NCI-H2081 treated with DMSO at 0.1 percent for 48 hours (cell line): Measurements from ENCODE around the gene SDCBP2.

ENCODE experiments used
- DNase-seq: peaks from one replicate; lab custom pipeline; 2025; lab: John Stamatoyannopoulos, UW

SDCBP2 gene

DNA sequence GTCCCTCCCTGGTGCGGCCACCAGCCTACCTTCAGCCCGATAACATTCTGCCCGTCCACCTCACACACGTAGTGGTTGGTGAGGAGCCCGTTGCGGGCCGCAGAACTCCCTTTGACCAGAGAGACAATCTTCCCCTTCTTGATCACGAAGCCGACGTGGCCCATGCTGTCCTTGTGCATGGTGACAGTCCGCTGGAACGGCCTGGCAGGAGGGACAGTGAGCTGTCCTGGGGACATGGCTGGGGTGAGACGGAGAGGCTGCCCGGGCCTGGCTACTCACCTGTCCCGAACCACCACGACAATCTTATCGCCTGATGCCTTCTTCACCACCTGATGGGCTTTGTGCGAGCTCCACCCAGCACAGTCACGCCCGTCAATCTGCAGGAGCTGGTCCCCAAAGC lies 16.6 kb downstream of the SDCBP2 start:
- no peak for DNase-seq

DNA sequence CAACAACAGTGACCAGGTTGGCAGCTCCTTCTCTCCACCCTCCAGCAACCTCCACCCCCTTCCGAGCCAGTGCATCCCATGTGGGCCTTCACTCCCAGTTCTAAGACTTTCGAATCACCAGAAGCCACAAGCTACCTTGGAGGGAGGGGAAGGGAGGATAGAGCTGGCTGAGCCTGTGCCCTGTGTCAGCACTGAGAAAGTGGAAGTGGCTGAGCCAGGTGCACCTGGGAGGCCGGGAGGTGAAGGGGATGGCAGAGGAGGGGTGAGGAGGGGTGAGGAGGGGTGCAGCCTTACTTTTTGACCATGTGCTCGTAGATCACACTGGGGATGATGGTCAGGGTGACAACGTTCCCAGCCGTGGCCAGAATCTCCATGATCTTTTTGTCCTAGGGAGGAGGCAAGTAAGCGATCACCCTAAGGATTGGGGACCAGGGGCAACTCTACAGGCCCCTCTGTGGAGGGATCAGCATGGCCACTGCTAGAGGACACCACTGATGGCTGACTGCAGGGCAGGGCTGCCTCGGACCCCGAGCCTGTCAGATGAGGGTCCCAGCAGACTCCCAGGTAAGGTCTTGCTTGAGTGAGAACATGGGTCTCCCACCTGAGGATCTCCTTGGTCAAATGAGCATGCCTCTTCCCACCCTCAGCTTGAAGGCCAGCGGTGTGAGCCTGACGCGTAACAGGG lies 18.3 kb downstream of the SDCBP2 start:
- DNase-seq, result no peak

DNA sequence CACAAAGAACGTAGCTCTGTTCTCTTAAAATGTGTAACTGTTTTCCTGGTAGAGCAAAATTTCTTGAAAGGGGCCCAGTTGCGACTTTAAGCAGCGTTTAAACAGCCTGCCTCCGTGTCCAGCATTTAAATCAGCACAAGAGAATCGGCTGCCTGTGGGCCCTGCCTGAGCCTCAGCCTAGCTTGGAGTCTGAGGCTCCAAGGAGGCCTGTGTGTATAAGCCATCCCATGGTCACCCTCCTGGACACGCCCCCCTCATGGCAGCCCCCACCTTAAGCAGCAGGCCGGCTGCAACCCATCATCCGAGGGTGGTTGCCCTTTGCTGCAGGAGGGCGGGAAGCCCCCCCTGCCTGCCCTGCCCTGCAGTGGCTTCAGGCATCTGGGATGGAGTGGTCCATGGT lies 18.9 kb downstream of the SDCBP2 start:
- DNase-seq, result no peak

DNA sequence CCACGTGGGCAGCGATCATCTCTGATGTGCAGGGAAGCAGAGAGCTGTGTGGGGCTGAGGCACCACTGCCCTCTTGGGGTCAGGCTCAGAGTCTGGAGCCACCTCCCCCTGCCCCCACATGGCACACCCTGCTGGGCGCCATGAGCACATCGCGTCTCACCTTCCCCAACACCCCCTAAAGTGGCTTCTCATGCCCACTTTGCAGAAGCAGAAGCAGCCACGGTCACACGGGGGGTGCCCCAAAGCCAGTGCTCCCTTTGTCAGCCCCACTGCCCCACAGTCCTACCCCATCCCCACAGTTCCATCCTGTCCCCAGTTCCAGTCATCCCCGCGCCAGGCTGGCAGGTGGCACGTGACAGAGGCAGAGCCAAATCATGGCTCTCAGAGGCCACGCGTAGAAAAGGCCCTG lies 19.5 kb downstream of the SDCBP2 start:
- DNase-seq, result no peak

DNA sequence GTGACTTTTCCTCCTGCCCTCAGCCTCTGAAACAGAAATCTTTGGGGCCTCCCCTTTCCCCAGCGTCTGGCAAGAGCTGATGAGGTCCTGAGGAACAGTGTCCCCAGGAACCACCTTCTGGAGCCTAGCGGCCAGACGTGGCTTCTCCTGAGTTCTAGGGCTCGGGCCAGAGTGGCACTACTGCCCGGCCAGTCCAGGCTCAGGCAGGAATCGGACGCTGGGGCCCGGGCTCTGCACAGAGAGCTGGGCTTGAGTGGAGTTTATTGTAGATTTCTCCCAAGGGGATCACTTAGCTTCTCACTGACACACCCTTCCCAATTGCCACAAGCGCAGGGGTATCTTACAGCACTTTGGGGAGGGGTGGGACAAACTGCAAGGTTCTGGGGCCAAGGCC lies 20.2 kb downstream of the SDCBP2 start:
- DNase-seq, result no peak

DNA sequence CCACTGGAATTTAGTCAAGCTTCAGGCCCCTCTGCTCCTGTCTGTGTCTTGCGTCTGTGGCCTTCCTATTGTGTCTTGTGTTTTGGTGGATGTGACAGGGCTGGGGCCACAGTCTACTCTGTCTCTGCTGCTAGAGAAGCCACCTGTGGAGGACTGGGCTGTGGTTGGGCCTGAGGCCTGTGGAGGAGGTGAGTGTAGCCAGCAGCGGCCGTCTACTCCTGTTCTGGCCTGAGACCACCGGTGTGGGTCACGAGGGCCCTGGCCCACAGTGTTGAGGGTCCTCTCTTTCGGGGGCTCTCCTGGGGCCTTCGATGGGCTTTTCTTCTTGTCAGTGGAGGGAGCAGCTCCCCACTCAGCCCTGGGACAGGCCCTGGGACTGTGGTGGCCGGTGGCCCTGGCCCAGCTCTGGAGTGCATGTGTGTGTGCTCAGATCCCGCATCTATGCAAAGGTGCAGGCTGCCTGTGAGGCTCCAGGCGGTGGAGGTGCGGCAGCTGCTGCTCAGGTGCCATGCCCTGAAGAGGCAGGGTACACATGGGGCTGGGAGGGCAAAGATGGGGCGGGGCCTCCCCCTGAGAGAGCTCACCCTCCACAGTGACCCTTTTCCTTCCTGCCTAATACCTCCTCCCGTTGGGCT lies 20.8 kb downstream of the SDCBP2 start:
- DNase-seq, result no peak

DNA sequence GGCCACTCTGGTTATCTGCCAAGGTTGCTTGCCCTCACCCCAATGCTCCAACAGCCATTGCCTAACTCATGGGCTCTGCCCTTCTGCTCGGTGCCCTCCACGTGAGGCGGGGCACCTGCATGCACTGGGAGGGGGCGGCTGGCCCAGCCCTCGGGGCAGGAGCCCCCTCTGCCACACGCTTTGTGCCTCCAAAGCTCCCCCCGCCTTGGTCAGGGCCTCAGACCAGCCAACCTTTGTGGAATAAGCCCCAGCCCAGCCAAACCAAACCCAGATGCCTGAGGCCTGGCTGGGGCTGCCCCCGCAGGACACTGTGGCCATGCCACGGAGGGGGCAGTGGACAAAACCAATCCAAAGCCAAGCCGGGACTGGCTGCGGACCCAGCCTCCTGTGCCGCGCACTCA lies 21.4 kb downstream of the SDCBP2 start:
- no peak for DNase-seq

DNA sequence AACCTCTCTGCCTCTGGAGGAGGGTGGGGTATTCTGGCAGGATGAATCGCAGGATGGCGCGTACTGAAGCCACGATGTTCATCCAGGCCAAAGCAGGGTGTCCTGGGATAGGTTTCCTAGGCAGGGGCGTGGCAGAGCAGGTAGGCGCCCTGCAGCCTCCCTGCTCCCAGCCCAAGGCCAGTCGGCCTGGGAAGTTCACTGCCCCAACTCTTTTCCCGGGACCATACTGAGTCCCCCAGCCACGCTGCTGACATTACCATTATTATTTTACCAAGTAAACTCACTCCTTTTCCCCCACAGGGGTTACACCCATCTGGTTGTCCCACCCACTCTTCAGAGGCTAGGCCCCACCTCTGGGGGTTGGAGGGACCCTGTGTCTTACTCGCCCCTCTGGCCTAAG lies 21.8 kb downstream of the SDCBP2 start:
- DNase-seq, result no peak

DNA sequence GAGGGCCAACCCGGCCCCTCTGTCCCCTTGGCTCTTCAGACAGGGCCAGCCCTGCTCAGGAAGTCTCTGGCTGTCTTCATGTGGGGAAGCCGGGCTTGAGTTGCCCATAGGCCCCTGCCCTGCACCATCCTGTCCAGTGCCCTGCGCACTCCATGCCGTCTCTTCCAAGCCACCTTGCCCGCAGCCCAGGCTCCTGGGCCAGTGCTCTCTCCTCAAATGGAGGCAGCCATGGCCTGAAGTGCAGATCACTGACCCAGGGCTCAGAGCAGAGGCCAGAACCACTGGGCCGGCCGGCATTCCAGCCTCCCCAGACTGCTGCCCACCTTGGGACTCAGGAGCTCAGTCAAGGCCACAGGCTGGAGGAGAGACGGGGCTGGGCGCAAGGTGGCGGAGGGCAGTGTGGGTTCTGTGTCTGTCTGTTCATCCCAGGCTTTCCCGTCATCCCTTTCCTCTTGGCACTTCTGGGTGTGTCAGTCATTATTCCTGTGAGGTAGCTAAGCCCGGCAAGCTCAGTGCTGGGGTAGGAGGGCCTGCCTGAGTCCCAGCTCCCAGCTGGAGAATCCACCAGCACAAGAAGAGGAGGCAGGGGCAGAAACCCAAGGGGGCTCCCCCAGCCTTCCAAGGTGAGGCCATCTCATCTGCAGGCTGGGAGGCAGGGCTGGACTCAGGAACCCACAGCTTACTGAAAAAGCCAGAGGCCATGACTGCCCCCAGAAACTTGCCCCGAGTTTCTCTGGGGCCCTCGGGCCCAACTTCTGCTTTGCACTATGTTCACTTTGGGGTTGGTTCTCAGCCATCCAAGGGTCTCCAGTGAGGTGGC lies 22.4 kb downstream of the SDCBP2 start:
- no peak for DNase-seq

DNA sequence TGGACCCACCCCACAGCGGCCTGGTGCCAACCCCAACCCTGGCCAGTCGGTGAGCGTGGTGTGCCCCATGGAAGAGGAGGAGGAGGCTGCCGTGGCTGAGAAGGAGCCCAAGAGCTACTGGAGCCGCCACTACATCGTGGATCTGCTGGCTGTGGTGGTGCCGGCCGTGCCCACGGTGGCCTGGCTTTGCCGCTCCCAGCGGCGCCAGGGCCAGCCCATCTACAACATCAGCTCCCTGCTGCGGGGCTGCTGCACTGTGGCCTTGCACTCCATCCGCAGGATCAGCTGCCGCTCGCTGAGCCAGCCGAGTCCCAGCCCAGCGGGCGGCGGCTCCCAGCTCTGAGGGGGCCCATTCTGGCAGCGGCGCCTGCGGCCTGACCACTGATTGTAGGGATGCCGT lies 23.2 kb downstream of the SDCBP2 start:
- DNase-seq, result no peak

DNA sequence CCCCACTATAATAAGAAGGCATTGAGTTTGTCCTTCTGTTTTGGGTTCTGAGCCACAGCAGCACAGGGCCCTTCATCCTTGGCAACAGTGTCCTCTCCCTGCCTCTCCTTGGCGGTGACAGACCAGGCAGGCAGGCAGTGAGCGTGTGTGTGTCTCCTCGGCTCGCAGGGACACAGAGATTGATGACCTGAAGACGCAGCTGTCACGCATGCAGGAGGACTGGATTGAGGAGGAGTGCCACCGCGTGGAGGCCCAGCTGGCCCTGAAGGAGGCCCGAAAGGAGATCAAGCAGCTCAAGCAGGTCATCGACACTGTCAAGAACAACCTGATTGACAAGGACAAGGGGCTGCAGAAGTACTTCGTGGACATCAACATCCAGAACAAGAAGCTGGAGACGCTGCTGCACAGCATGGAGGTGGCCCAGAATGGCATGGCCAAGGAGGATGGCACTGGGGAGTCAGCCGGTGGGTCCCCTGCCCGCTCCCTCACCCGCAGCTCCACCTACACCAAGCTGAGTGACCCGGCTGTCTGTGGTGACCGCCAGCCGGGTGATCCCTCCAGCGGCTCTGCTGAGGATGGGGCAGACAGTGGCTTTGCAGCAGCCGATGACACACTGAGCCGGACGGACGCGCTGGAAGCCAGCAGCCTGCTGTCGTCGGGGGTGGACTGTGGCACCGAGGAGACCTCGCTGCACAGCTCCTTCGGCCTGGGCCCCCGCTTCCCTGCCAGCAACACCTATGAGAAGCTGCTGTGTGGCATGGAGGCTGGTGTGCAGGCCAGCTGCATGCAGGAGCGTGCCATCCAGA lies 24.0 kb downstream of the SDCBP2 start:
- DNase-seq, result no peak

DNA sequence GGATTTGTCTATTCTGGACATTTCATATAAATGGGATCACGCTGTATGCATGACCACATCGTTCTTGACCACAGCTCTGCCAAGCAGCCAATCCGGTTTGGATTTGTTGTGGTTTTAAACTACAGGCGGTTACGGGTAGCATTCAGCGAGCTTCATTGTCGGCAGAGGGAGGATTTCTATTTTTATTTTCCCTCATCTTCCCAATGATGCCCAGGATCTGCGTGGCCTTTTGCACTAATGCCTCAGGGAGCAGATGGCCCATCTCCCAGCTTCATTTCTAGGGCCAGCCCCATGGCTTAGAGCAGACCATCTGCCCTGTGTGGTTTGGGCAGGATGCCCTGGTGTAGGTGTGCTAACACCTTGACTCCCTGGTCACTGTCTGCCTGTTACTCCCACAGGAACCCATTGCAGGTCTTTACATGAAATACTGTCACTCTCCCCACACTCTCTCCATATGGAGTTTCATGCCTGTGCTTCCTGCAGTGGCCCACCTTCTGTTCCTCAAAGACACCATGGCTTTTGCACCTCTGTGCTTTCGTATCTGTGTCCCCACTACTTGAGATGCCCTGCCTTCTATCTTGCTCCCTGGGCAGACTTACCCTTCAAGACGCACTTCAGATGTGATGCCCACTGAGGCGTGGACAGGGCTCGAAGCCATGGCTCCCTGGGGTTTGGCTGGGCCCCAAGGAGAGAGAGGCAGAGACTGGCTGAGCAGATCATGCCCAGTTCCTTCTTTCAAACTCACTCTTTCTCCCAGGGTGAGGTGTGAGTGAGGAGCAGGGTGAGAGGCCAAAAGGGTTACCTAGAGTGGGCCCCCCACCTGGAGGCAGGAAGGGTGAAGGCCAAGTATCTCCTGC lies 26.0 kb downstream of the SDCBP2 start:
- DNase-seq, result no peak

DNA sequence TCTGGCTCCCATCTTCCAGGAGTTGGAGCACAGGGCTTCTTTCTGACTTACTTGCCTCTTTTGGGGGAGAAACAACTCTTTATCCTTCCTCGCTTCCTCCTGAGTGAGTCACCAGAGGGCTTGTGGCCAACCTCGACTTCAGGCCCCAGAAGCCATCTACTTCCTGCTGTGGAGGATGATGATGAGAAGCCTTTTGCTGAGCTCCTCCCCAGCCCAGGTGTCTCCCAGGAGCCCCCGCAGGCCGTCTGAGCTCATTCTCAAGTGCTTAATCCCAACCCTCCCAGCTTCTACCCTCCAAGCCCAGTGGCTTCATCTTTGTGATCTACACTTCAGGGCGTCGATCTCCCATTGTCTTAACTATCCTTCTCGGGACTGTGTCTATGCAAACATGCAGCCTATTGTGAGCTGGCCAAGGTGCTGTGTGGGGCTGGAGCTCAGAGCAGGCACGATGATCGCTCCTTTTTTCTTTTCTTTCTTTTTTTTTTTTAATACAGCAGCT lies 27.9 kb downstream of the SDCBP2 start:
- DNase-seq, result no peak

DNA sequence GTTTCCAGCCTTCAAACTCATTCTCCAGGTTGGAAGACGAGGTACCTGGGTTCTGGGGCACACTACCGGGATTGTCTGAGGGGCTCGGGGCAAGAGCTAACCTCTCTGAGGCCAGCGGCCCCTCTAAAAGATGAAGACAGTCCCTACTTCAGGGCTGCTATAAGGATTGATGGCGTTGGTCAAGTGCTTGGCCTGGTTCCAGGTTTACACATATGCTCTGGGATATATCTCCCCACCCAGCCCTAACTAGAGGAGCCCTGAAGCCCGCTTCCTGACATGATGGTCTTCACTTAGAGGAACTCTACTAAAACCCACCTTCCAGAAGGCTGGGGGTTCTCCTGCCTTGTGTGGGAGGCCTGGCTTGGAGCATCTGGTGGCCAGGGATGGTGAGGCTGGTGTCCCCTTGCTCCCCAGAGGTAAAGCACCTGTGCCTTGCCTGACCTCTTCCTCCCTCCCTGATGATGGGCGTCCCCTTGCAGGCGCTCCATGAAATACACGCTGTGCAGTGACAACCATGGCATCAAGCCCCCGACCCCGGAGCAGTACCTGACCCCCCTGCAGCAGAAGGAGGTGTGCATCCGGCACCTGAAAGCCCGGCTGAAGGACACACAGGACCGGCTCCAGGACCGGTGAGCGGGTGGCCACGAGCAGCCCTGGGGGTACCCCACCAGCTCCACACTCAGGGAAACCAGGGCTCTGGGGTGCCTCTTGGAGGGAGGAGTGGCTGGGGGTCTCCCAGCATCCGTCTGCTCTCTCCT lies 28.7 kb downstream of the SDCBP2 start:
- no peak for DNase-seq

DNA sequence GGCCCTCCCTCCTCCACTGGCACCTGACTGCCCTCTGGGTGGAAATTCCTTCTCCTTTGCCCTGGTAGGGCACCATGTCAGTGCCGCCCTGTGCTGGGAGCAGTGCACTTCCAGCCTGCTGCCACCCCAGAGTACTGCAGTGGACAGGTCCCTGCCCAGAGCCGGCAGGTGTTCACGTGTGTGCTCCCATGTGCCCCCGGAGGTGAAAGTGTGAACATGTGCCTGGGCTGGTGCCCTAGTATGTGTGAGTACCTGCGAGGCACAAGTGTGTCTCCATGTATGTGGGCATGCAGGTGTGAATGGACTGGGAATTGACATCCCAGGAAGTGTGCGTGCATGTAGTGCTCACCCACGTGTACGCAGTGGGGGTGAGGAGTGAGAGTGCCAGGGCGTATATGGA lies 29.4 kb downstream of the SDCBP2 start:
- DNase-seq, result no peak

DNA sequence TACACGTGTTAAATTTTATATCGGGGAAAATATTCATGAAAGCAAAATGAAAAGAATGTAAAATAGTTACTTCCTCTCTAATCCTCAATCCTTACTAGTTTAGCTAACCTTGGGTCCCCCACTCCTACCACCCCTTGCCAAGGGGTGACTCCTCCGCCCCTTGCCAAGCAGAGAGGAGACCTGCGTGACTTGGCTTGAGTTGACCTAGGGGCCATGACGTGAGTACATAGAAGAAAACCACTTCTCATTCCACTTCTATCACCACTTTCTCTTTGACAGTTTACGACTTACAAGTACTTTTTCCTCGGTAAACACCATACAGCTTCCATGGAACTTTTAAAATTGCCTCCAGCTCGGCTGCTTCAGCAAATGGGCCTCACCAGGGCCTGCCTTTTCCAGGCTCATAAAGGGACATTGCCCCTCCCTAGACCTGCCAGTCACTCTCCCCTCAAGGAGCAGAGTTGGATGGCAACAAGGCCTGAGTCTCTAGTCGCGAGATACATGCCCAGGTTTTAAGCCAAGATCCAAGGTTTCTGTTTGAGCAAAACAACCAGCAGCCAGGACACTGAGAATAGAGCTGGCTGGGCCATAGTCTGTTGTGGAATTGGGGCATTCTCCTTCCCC lies 29.9 kb downstream of the SDCBP2 start:
- no peak for DNase-seq

DNA sequence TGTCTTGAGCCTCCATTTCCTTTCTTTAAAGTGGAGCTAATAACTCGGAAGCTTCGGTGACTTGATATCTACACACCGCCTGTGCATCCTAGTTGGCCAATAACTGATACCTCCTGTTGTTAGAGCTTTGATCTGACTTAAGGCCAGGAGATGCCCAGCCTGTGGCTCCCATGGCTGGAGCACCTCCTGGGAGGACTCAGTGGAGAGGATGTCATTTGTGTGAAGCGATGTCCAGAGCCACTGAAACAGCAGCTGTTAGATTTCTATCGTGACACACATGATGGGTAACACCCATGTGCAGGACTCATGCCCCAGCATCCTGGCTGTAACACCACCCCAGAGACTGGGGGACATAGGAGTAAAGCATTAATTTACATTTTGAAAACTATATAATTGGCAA lies 30.8 kb downstream of the SDCBP2 start:
- DNase-seq, result no peak

DNA sequence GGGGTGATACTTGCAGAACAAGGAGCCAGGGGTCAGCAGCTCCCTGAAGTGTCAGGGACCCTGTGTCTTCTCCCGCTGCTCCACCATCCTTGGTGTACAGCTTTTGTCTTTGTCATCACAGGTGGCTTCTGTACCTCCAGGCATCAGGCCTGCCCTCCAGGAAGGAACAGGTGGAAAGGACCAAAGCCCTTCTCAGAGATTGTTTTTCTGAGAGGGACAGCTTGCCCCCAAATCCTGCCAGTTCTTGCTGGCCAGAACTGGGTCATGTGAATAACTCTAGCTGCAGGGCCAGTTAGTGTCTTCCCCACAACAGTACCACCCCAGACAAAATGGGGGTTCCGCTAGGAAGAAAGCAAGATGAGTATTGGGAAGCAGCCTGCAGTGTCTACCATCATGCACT lies 31.5 kb downstream of the SDCBP2 start:
- DNase-seq, result no peak

DNA sequence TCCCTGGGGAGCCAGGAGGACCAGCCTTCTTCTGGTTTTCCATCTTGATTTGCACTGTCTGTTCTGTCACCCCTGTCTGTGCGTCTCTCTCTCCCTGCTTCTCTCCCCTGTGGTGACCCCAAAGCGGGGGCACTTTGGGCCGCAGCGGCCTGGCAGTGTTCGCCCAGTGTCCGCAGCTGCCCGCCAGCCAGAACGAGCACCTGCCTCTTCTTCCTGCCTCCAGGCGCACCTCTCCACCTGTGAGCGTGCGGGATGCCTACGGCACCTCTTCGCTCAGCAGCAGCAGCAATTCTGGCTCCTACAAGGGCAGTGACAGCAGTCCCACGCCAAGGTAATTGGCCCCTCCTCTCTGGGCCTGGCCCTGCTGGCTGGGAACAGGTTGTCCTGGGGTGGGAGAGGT lies 32.0 kb downstream of the SDCBP2 start:
- no peak for DNase-seq

DNA sequence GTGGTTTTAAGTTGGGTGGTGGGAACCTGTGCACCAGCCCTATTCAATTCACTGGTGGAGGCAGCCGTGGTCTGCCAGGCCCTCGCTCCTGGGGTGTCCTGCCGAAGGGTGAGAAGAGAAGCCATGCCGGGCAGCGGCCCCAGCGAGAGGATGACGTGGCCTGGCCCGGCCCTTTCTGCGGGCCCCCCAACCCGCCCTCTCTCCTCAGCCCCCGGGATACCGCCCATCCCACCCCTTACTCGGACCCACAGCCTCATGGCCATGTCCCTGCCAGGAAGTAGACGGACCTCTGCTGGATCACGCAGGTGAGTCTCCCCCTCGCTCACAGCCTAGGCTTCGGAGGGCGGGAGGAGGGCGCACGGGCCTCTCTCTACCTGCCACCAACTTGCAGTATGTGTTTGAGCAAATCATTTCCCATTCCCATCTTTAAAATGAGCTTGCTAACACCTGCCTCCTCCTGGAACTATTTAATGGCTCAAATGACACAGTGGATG lies 32.8 kb downstream of the SDCBP2 start:
- DNase-seq, result no peak
